Stimulated activated CD8-positive, alpha-beta memory T cell treated with anti-CD3 and anti-CD28 coated beads, Interleukin-15, amount 100 ng/mL, for 48 hours (primary cell): Measurements from ENCODE around the gene ATG3.
"Not testable (repeated sequence)": the region's sequence is repeated elsewhere in the genome, so short reads cannot be mapped to it uniquely, and the experiment has no call there.

ENCODE experiments used
- DNase-seq, 2 donors: peaks; one replicate each; pipeline ENCODE4 v3.0.0-alpha.2; 2020; ENCODE audit warnings: low read depth in 2 of 2

The ATG3 gene

GRCh38 chr3:112560721-112561483 is 860 bp downstream of the ATG3 start:
- DNase-seq: peak; percentile 53 to 61

GRCh38 chr3:112560307-112560706 is 1.5 kb downstream of the ATG3 start:
- no peak for DNase-seq

- DNase-seq: no peak
These were observed 3.8 kb downstream of the ATG3 start for GRCh38 chr3:112557976-112558375.

- DNase-seq: no peak
These were observed 6.1 kb downstream of the ATG3 start for GRCh38 chr3:112555535-112556170.

- DNase-seq: no peak
These were observed 10.9 kb downstream of the ATG3 start for GRCh38 chr3:112550859-112551258.

- no peak for DNase-seq
These were observed 15.5 kb downstream of the ATG3 start for GRCh38 chr3:112546216-112546759.

GRCh38 chr3:112539825-112540650 is 21.7 kb downstream of the ATG3 start:
- no peak for DNase-seq

GRCh38 chr3:112531358-112531781 is 30.4 kb downstream of the ATG3 start:
- no peak for DNase-seq

- no peak for DNase-seq
These were observed 31.2 kb downstream of the ATG3 start for GRCh38 chr3:112530573-112530972.

GRCh38 chr3:112524127-112524526 is 37.6 kb downstream of the ATG3 start:
- DNase-seq: not testable (repeated sequence)

GRCh38 chr3:112519424-112520001 is 42.2 kb downstream of the ATG3 start:
- no peak for DNase-seq

- DNase-seq: not testable (repeated sequence)
These were observed 42.8 kb downstream of the ATG3 start for GRCh38 chr3:112518970-112519369.

GRCh38 chr3:112514527-112515128 is 47.1 kb downstream of the ATG3 start:
- no peak for DNase-seq

- no peak for DNase-seq
These were observed 49.4 kb downstream of the ATG3 start for GRCh38 chr3:112512320-112512719.

- no peak for DNase-seq
These were observed 52.9 kb downstream of the ATG3 start for GRCh38 chr3:112508860-112509259.

- DNase-seq: no peak
These were observed 53.5 kb downstream of the ATG3 start for GRCh38 chr3:112508261-112508660.

GRCh38 chr3:112505907-112506306 is 55.9 kb downstream of the ATG3 start:
- DNase-seq: no peak

- no peak for DNase-seq
These were observed 57.6 kb downstream of the ATG3 start for GRCh38 chr3:112504123-112504522.

- DNase-seq: no peak
These were observed 58.3 kb downstream of the ATG3 start for GRCh38 chr3:112503304-112503972.

- no peak for DNase-seq
These were observed 61.1 kb downstream of the ATG3 start for GRCh38 chr3:112500621-112501020.
